Measurements from ENCODE around the gene FAM161B. TPM values are rescaled to one million over a fixed set of nuclear protein-coding genes. Genes with fewer than 3 reads are reported as not detected.
"Not testable (repeated sequence)": the region's sequence is repeated elsewhere in the genome, so short reads cannot be mapped to it uniquely, and the experiment has no call there.

Gene FAM161B
- total RNA-seq, 1 donor from 2014 or later: 4.8 TPM

- H3K27me3 ChIP-seq (ENCODE audit: control insufficient read depth, insufficient read depth, low read length): no peaks in the 10 kb centered on the region
- no peak overlapping the region for H3K4me3 ChIP-seq (ENCODE audit: low read depth, low read length)
- no peaks in the 10 kb centered on the region for H3K36me3 ChIP-seq (ENCODE audit: control insufficient read depth, insufficient read depth, low read length)
- TF ChIP-seq, protein P1, sequence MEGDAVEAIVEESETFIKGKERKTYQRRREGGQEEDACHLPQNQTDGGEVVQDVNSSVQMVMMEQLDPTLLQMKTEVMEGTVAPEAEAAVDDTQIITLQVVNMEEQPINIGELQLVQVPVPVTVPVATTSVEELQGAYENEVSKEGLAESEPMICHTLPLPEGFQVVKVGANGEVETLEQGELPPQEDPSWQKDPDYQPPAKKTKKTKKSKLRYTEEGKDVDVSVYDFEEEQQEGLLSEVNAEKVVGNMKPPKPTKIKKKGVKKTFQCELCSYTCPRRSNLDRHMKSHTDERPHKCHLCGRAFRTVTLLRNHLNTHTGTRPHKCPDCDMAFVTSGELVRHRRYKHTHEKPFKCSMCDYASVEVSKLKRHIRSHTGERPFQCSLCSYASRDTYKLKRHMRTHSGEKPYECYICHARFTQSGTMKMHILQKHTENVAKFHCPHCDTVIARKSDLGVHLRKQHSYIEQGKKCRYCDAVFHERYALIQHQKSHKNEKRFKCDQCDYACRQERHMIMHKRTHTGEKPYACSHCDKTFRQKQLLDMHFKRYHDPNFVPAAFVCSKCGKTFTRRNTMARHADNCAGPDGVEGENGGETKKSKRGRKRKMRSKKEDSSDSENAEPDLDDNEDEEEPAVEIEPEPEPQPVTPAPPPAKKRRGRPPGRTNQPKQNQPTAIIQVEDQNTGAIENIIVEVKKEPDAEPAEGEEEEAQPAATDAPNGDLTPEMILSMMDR (IDR thresholded peaks at IDR 0.05; ENCODE audit: insufficient read depth, low read length, poor library complexity, severe bottlenecking): no peak
- no peak for DNase-seq (ENCODE audit: low read depth)
These were observed 13.3 kb downstream of the FAM161B start for GRCh38 chr14:73936548-73936947.

- H3K36me3 ChIP-seq (ENCODE audit: control insufficient read depth, insufficient read depth, low read length): no peaks in the 10 kb centered on the region
These were observed 14.2 kb downstream of the FAM161B start for GRCh38 chr14:73935666-73936065.

DNA sequence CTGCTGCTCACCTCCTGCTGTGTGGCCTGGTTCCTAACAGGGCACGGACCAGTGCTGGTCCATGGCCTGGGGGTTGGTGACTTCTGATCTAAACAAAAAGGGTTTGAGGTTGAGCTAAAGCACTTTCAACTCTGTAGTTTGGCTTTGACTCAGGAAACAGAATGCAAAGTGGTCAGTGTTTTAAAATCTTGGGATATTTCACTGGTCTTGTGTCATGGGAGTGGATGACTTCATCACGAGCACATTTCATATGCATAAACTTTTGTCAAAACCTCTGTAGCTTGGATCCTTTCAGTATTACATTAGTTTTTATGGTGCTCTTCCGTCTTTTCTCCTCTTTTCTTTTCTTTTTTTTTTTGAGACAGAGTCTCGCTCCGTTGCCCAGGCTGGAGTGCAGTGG lies 25.6 kb downstream of the FAM161B start:
- no peak for DNase-seq (ENCODE audit: low read depth)
- H3K36me3 ChIP-seq (ENCODE audit: control insufficient read depth, insufficient read depth, low read length): peaks cover 4% of the 10 kb centered on the region
- TF ChIP-seq, protein P1 (IDR thresholded peaks at IDR 0.05; ENCODE audit: insufficient read depth, low read length, poor library complexity, severe bottlenecking): no peak

More at GRCh38 chr14:73935666-73936065, 14.2 kb downstream of the FAM161B start:
- no peak overlapping the region for H3K4me3 ChIP-seq (ENCODE audit: low read depth, low read length)
- TF ChIP-seq, protein P1 (IDR thresholded peaks at IDR 0.05; ENCODE audit: insufficient read depth, low read length, poor library complexity, severe bottlenecking): peak; percentile 25
- DNase-seq (ENCODE audit: low read depth): no peak
- no peaks in the 10 kb centered on the region for H3K27me3 ChIP-seq (ENCODE audit: control insufficient read depth, insufficient read depth, low read length)

DNA sequence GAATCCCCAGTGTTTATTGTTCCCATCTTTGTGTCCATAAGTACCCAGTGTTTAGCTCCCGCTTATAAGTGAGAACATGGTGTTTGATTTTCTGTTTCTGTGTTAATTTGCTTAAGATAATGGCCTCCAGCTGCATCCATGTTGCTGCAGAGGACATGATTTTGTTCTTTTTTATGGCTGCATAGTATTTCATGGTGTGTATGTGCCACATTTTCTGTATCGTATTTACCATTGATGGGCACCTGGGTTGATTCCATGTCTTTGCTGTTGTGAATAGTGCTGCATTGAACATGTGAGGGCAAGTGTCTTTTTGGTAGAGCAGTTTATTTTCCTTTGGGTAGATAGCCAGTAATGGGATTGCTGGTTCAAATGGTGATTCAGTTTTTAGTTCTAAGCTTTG lies 30.4 kb downstream of the FAM161B start:
- not testable (repeated sequence) for H3K36me3 ChIP-seq (ENCODE audit: control insufficient read depth, insufficient read depth, low read length)

More for the DNA sequence above, 25.6 kb downstream of the FAM161B start:
- H3K4me3 ChIP-seq (ENCODE audit: low read depth, low read length): no peak overlapping the region
- no peaks in the 10 kb centered on the region for H3K27me3 ChIP-seq (ENCODE audit: control insufficient read depth, insufficient read depth, low read length)

DNA sequence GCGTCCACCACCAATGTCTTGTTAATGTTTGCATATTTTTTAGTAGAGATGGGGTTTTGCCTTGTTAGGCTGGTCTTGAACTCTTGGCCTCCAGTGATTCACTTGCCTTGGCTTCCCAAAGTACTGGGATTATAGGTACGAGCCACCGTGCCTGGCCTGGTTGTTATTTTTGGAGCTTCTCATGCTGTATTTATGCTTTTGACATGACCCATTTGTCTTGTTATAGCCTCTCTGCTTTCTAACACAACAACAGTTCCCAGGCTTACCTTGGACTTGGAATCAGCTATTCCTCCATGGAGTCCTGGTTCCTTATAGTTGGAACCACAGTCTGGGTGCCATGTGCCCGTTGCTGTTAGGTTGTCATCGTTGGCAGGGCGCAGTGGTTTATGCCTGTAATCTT lies 33.6 kb downstream of the FAM161B start:
- Histone ChIP-seq H3K4me3 (ENCODE audit: low read depth, low read length) (no peak overlapping the region), H3K36me3 (ENCODE audit: control insufficient read depth, insufficient read depth, low read length) (peaks cover 1% of the 10 kb centered on the region), H3K27me3 (ENCODE audit: control insufficient read depth, insufficient read depth, low read length) (no peaks in the 10 kb centered on the region)
- DNase-seq (ENCODE audit: low read depth): no peak
- TF ChIP-seq, protein P1 (IDR thresholded peaks at IDR 0.05; ENCODE audit: insufficient read depth, low read length, poor library complexity, severe bottlenecking): no peak

More for the DNA sequence above, 30.4 kb downstream of the FAM161B start:
- H3K27me3 ChIP-seq (ENCODE audit: control insufficient read depth, insufficient read depth, low read length); H3K4me3 ChIP-seq (ENCODE audit: low read depth, low read length); DNase-seq (ENCODE audit: low read depth): not testable (repeated sequence)

DNA sequence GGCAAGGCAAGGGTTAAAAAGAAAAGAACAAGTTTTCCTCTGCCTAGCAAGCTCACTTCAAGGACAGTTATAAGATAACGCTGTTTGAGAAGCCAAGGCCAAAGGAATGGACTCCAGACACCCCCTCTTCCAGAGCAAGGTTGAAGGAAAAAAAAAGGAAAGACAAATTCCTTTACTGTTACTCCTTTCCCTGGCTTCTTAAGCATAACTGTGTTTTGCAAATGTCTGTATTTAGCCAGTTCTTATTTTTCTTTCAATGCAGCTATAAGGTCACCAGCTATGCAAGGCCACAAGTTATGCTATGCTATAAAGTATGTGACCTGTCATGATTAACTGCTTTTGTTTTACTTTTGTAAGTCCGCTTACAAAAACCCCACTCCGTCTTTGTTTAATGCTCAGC lies 36.6 kb downstream of the FAM161B start:
- Histone ChIP-seq H3K27me3 (ENCODE audit: control insufficient read depth, insufficient read depth, low read length) (no peaks in the 10 kb centered on the region), H3K4me3 (ENCODE audit: low read depth, low read length) (no peak overlapping the region), H3K36me3 (ENCODE audit: control insufficient read depth, insufficient read depth, low read length) (no peaks in the 10 kb centered on the region)
- TF ChIP-seq, protein P1 (IDR thresholded peaks at IDR 0.05; ENCODE audit: insufficient read depth, low read length, poor library complexity, severe bottlenecking): no peak
- no peak for DNase-seq (ENCODE audit: low read depth)
